GM18505 (cell line): ENCODE data around the gene TCF25.
"Not testable (repeated sequence)": the region's sequence is repeated elsewhere in the genome, so short reads cannot be mapped to it uniquely, and the experiment has no call there.

Experiments
- ATAC-seq: cut with Tn5 transposase; IDR thresholded peaks from one replicate; pipeline ENCODE4 v1.9.1; 2021; ENCODE audit not compliant: unreplicated experiment
- POLR2A ChIP-seq: IDR thresholded peaks from 4 replicates; pipeline ENCODE4 v1.6.1; 2011; ENCODE audit warnings: borderline replicate concordance; ENCODE audit not compliant: insufficient read depth, insufficient read length; ENCODE audit errors: extremely low read depth

Gene TCF25

GRCh38 chr16:89909777-89910716 is 36.7 kb downstream of the TCF25 start:
- TF ChIP-seq POLR2A = no peak
- peak; percentile 50 for ATAC-seq

GRCh38 chr16:89910717-89911354 is 37.4 kb downstream of the TCF25 start:
- no peak for ATAC-seq
- TF ChIP-seq POLR2A = no peak

GRCh38 chr16:89911375-89911774 is 38.0 kb downstream of the TCF25 start:
- no peak for TF ChIP-seq POLR2A
- no peak for ATAC-seq

GRCh38 chr16:89912143-89912542 is 38.8 kb downstream of the TCF25 start:
- no peak for TF ChIP-seq POLR2A
- ATAC-seq = no peak

GRCh38 chr16:89912627-89913026 is 39.2 kb downstream of the TCF25 start:
- no peak for TF ChIP-seq POLR2A
- no peak for ATAC-seq

GRCh38 chr16:89913408-89914387 is 40.3 kb downstream of the TCF25 start:
- TF ChIP-seq POLR2A = no peak
- no peak for ATAC-seq

- ATAC-seq = not testable (repeated sequence)
These were observed 41.4 kb downstream of the TCF25 start for GRCh38 chr16:89914642-89915285.

- no peak for ATAC-seq
- TF ChIP-seq POLR2A = no peak
These were observed 42.2 kb downstream of the TCF25 start for GRCh38 chr16:89915303-89916232.

GRCh38 chr16:89917773-89918452 is 44.5 kb downstream of the TCF25 start:
- peak; percentile 65 for ATAC-seq
- peak; percentile 53 for TF ChIP-seq POLR2A

- no peak for TF ChIP-seq POLR2A
- no peak for ATAC-seq
These were observed 45.3 kb downstream of the TCF25 start, which contains the start of gene MC1R for GRCh38 chr16:89918453-89919347. TSS of gene MC1R (plus strand) at chr16:89918862. CDS start at chr16:89919259, 397 bp downstream.
